NCI-H2107 treated with DMSO at 0.1 percent for 48 hours (cell line): Measurements from ENCODE around the gene ZNF385A.
"Not testable (repeated sequence)": the region's sequence is repeated elsewhere in the genome, so short reads cannot be mapped to it uniquely, and the experiment has no call there.

Source experiments
- DNase-seq: peaks from one replicate; lab custom pipeline; 2025; ENCODE audit not compliant: unreplicated experiment; lab: John Stamatoyannopoulos, UW

ZNF385A gene

DNA sequence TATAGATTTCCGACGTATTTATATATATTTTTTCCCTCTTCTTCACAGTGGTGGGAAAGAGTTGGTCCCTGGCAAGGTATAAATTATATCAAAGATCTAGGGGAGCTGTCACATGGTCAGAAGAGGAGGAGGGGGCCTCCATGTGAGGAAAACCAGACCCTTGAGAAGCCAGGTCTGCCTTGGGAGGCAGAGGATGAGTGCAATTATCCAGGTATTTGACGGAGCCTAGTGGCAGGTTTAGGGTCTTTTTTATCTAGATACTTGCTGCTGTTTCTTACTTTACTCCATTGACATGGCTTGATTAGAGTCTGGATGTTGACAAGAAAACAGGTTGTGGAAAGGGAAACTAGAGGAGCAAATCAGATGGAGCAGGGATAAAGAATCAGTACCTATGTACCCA lies 54.1 kb downstream of the ZNF385A start:
- no peak for DNase-seq

DNA sequence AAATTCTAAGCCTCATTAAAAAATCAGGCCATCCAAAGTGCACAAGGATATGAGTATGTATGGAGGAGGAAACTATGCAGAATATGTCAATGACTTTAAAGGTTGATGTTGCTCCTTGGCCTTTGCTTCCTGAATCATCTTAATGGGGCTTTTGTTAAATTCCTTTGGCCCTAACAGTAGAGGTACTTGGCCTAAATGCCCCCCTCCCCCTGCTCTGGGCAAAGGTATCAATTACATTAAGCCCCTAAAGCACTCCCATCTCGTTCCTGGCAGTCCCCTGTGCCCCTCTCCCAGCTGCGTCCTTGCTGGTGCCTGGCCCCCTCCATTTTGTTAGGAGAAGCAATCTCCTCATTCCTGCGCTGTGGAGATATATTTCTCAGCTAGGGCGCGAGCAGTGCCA lies 54.8 kb downstream of the ZNF385A start:
- DNase-seq = no peak

DNA sequence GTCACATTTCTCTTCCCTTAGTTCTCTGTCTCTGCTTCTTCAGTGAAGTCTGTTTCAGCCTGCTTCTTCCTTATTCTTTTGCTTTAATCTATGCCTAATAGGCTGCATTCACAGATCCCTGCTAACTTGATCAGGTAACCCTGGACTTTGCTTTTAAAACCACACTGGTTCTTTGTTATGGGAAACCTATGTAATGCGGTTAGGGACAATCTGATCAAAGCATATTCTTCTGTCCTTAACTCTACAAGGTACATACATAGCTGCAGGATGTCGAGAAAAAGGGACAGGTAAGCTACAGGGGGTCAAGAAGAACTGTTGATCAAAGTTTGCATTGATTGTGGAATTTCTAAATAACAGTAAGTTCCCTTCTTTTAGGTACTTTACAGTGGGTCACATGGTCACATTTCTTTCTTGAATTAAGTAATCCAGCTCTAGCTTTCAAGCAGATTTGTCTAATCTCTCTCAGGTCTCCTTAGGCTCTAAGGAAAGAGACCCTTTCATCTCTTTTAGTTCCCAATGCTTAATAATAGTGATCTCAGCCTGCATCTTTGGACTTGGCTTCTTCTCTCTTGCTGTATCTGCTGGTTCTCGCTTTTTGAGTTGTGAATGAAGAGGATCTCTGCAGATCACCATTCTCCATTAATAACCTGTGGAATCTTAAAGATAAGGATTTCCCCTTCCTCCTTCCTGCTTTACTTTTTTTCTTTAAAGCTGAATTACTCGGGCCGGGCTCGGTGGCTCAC lies 55.8 kb downstream of the ZNF385A start:
- DNase-seq = no peak

DNA sequence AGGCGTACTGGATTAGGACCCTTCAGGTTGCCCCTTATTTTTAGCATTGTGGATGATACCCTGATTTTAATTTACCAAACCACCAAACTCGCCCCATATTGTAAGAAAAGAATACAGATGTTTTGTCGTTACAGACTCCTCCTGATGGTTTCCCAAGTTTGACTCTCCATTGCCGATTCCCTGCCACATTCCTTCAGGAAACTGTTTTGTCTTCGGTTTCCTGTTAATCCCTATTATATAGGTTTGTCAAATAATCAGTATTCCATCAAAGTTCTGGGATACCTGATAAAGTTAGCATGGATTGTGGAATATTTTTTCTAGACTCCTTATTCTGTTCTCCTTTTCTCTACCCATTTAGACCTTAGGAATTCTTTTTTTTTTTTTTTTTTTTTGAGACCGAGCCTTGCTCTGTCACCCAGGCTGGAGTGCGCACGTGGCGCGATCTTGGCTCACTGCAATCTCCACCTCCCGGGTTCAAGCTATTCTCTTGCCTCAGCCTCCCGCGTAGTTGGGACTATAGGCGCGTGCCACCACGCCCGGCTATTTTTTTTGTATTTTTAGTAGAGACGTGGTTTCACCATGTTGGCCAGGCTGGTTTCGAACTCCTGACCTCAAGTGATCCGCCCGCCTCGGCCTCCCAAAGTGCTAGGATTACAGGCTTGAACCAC lies 59.0 kb downstream of the ZNF385A start:
- not testable (repeated sequence) for DNase-seq

DNA sequence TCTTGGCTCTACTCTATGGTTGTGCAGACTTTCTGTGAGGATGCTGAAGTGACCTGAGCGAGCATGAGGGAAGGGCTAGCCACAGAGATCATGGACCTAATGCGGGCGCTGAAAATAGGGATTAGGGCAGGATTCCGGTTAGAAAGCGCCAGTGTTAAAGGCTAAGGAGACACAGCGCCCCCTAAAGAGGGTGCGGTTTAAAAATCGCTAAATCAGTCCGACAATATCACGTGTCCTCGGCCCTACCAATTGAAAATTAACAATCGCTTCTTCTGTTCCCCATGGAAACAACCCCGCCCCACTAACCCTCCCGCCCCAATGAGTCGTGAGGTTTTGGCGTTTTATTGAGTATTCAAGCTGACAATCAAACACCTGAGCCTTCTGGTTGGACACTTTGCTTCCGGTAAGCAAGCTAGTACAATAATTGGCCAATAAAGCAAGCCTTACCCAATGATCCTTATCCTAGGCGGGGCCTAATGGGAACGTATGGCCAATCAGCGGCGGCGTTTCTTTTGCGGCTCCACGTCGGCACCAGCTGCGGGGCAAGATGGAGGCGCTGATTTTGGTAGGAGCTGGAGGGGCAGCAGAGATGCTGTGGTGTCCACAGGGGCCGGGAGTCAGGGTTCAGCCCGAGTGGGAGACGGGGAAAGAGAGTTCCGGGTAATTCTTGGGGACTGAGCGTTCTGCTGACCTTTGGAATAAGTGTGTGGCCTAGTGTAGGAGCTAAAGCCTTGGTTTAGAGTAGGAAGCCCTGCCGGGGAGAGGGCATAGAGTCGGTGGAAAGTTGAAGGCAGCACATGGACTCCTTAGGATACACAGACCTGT lies 59.7 kb downstream of the ZNF385A start, which contains the start of gene COPZ1:
Gene COPZ1, plus strand, starts transcription at position 515 of the 825 bp plus-strand sequence. Its CDS starts 33 bp downstream, at position 548.
- peak; percentile 99 for DNase-seq

DNA sequence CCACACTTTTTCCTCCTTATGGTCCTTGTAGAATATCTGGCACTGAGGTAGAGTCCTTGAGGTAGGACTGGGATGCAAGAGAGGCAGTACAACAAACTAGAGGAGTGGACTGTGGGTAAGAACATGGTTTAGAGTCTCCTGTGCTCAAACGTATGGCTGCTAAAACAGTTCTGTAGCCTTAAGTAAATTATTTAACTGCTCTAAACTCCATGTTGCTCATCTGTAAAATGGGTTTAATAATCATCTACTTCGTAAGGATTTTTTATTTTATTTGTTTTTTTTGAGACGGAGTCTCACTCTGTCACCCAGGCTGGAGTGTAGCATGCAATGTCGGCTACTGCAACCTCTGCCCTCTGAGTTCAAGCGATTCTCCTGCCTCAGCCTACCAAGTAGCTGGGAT lies 63.2 kb downstream of the ZNF385A start:
- no peak for DNase-seq
